DND-41 (cell line): ENCODE measurements around the gene ZBTB7B.

Source experiments
- EZH2 ChIP-seq: IDR thresholded peaks from 3 replicates; pipeline ENCODE4 v1.6.1; 2012; ENCODE audit warnings: borderline replicate concordance, low read depth, mild to moderate bottlenecking, moderate library complexity, low read length, inconsistent platforms; ENCODE audit not compliant: severe bottlenecking
- TF ChIP-seq, protein P1 (sequence below): IDR thresholded peaks from 2 replicates; pipeline ENCODE4 v1.5.1; 2012; ENCODE audit warnings: borderline replicate concordance, low read length, moderate library complexity, mild to moderate bottlenecking; ENCODE audit not compliant: poor library complexity, severe bottlenecking; ENCODE audit errors: extremely low read depth

DNA sequence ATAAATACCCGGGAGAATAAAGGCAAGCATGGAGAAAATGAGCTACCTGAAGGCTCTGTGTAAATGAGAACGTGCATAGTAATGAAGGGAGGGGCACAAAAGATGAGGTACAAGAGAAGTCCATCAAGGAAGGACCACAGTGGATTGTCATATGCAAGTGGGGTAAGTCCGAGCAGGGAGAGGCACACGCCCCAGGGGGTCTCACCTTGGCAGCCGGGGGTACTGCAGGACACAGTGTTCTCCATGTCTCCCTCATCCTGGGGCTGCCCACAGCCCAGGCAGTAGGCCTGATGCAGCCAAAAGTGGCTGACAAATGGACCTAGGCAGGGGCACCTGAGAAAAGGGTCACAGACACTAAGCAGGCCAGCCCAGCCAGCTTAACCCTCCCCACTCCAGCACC lies 21.0 kb downstream of the ZBTB7B start:
- TF ChIP-seq, protein P1, sequence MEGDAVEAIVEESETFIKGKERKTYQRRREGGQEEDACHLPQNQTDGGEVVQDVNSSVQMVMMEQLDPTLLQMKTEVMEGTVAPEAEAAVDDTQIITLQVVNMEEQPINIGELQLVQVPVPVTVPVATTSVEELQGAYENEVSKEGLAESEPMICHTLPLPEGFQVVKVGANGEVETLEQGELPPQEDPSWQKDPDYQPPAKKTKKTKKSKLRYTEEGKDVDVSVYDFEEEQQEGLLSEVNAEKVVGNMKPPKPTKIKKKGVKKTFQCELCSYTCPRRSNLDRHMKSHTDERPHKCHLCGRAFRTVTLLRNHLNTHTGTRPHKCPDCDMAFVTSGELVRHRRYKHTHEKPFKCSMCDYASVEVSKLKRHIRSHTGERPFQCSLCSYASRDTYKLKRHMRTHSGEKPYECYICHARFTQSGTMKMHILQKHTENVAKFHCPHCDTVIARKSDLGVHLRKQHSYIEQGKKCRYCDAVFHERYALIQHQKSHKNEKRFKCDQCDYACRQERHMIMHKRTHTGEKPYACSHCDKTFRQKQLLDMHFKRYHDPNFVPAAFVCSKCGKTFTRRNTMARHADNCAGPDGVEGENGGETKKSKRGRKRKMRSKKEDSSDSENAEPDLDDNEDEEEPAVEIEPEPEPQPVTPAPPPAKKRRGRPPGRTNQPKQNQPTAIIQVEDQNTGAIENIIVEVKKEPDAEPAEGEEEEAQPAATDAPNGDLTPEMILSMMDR, result no peak
- no peak for TF ChIP-seq EZH2
